NB4 (cell line): Measurements from ENCODE around the gene SEC24C.

Experiments used
- MYC ChIP-seq: IDR thresholded peaks from 2 replicates; pipeline ENCODE4 v1.6.1; 2011; ENCODE audit warnings: low read depth, low read length
- POLR2A ChIP-seq: IDR thresholded peaks from 2 replicates; pipeline ENCODE4 v1.6.1; 2011; ENCODE audit warnings: mild to moderate bottlenecking; ENCODE audit not compliant: insufficient read length; ENCODE audit errors: extremely low read depth
- TF ChIP-seq, protein P1 (sequence below): IDR thresholded peaks from one replicate; pipeline ENCODE4 v1.5.1; 2012; ENCODE audit warnings: low read depth, low read length

DNA sequence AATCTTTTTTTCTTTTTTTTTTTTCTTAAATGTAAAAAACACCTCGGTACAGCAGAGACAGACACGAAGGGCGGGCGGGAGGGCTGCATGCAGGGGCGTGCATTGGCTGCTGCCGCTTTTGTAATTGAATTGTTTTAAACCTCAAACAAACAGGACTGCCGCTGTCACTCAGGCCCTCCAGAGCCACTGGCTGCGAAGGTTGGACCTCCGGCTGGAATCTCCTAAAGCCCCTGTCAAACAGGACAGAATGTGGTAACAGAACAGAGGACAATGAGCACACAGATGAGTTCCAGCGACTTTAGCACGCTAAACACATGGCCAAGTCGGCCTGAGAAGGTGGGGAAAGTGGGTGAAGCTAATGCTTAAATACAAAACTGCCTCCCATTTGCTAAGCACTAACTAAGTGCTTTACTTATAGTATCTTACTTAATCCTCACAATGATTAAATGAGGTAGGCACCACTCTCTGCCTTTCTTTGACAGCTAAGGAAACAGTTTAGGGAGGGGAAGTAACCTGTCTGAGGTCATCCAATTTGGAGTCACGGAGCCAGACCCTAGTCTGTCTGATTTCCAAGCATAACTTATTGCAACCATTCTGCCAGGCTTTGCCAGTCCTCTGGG, 70.2 kb downstream of the SEC24C start:
- TF ChIP-seq, protein P1, sequence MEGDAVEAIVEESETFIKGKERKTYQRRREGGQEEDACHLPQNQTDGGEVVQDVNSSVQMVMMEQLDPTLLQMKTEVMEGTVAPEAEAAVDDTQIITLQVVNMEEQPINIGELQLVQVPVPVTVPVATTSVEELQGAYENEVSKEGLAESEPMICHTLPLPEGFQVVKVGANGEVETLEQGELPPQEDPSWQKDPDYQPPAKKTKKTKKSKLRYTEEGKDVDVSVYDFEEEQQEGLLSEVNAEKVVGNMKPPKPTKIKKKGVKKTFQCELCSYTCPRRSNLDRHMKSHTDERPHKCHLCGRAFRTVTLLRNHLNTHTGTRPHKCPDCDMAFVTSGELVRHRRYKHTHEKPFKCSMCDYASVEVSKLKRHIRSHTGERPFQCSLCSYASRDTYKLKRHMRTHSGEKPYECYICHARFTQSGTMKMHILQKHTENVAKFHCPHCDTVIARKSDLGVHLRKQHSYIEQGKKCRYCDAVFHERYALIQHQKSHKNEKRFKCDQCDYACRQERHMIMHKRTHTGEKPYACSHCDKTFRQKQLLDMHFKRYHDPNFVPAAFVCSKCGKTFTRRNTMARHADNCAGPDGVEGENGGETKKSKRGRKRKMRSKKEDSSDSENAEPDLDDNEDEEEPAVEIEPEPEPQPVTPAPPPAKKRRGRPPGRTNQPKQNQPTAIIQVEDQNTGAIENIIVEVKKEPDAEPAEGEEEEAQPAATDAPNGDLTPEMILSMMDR = no peak
- TF ChIP-seq POLR2A (no peak), MYC (no peak)
